HFF-Myc (cell line): ENCODE data around the gene PPP1R7.

Experiments
- DNase-seq: peaks from one replicate; pipeline ENCODE4 v3.0.0-alpha.2; 2011; ENCODE audit warnings: low read depth; ENCODE audit errors: extremely low read depth
- H3K4me3 ChIP-seq: replicated peaks from 2 replicates; pipeline ENCODE4 v1.5.1; 2011; ENCODE audit warnings: low read depth, mild to moderate bottlenecking, control low read depth, low read length
- CTCF ChIP-seq: IDR thresholded peaks from 2 replicates; pipeline ENCODE4 v1.5.1; 2012; ENCODE audit warnings: mild to moderate bottlenecking, low read depth, low read length, control low read depth; ENCODE audit errors: missing control alignments

The PPP1R7 gene

GRCh38 chr2:241135737-241136136, 14.5 kb upstream of the PPP1R7 start:
- no peak for DNase-seq
- H3K4me3 ChIP-seq = no peak overlapping the region
- no peak for TF ChIP-seq CTCF

- DNase-seq = no peak
These were observed 14.1 kb upstream of the PPP1R7 start for GRCh38 chr2:241136191-241136590.

GRCh38 chr2:241136661-241137260, 13.5 kb upstream of the PPP1R7 start:
- no peak for TF ChIP-seq CTCF
- no peak for DNase-seq
- no peak overlapping the region for H3K4me3 ChIP-seq

More at GRCh38 chr2:241136191-241136590, 14.1 kb upstream of the PPP1R7 start:
- TF ChIP-seq CTCF = no peak
- no peak overlapping the region for H3K4me3 ChIP-seq

GRCh38 chr2:241137276-241138190, 12.7 kb upstream of the PPP1R7 start:
- no peak for TF ChIP-seq CTCF
- no peak for DNase-seq

GRCh38 chr2:241138471-241138870, 11.8 kb upstream of the PPP1R7 start:
- no peak for DNase-seq
- H3K4me3 ChIP-seq = no peak overlapping the region
- TF ChIP-seq CTCF = no peak

More at GRCh38 chr2:241137276-241138190, 12.7 kb upstream of the PPP1R7 start:
- H3K4me3 ChIP-seq = no peak overlapping the region

GRCh38 chr2:241139531-241140444, 10.5 kb upstream of the PPP1R7 start:
- no peak for TF ChIP-seq CTCF
- no peak overlapping the region for H3K4me3 ChIP-seq
- DNase-seq = no peak
